CD1c-positive myeloid dendritic cell (primary cell): ENCODE data around the gene ASPG.

Source experiments
- DNase-seq: peaks from one replicate; pipeline ENCODE4 v3.0.0-alpha.2; 2016; ENCODE audit errors: extremely low spot score

ASPG gene

GRCh38 chr14:104116756-104117340 lies 31.3 kb downstream of the ASPG start:
- DNase-seq, result no peak

GRCh38 chr14:104117341-104118005 lies 32.0 kb downstream of the ASPG start:
- no peak for DNase-seq

GRCh38 chr14:104118006-104118844 lies 32.7 kb downstream of the ASPG start:
- DNase-seq, result no peak

GRCh38 chr14:104119119-104119487 lies 33.6 kb downstream of the ASPG start:
- DNase-seq, result no peak

- DNase-seq, result no peak
Measured at GRCh38 chr14:104119488-104120251, 34.2 kb downstream of the ASPG start.

- DNase-seq, result no peak
Measured at GRCh38 chr14:104120281-104120741, 34.8 kb downstream of the ASPG start.

- no peak for DNase-seq
Measured at GRCh38 chr14:104121142-104121541, 35.6 kb downstream of the ASPG start.

- DNase-seq, result no peak
Measured at GRCh38 chr14:104123879-104124278, 38.4 kb downstream of the ASPG start.

- DNase-seq, result no peak
Measured at GRCh38 chr14:104125011-104125410, 39.5 kb downstream of the ASPG start.

GRCh38 chr14:104126753-104127152 lies 41.3 kb downstream of the ASPG start:
- DNase-seq, result no peak

- no peak for DNase-seq
Measured at GRCh38 chr14:104128981-104129380, 43.5 kb downstream of the ASPG start.

GRCh38 chr14:104129556-104129955 lies 44.1 kb downstream of the ASPG start:
- DNase-seq, result no peak

GRCh38 chr14:104130974-104131651 lies 45.6 kb downstream of the ASPG start:
- DNase-seq, result peak; percentile 57

GRCh38 chr14:104131968-104132732 lies 46.6 kb downstream of the ASPG start:
- no peak for DNase-seq

- no peak for DNase-seq
Measured at GRCh38 chr14:104132981-104133380, 47.5 kb downstream of the ASPG start.

GRCh38 chr14:104133496-104133895 lies 48.0 kb downstream of the ASPG start:
- no peak for DNase-seq

GRCh38 chr14:104134061-104134965 lies 48.8 kb downstream of the ASPG start:
- DNase-seq, result no peak

- no peak for DNase-seq
Measured at GRCh38 chr14:104135121-104135903, 49.8 kb downstream of the ASPG start.
